MG63 (cell line): ENCODE data around the gene OR10A6. TPM values are rescaled to one million over a fixed set of nuclear protein-coding genes. Genes with fewer than 3 reads are reported as not detected.

Source experiments
- DNase-seq: peaks from one replicate; pipeline ENCODE4 v3.0.0-alpha.2; 2020
- H3K27me3 ChIP-seq: fragments of 250-450 bp; sonication (Bioruptor Pico); 2 replicates; pipeline ENCODE4 v1.5.1; 2020; ENCODE audit warnings: mild to moderate bottlenecking, moderate library complexity
- H3K36me3 ChIP-seq: fragments of 250-450 bp; sonication (Bioruptor Pico); 2 replicates; pipeline ENCODE4 v1.5.1; 2020; ENCODE audit warnings: mild to moderate bottlenecking, moderate library complexity
- H3K4me3 ChIP-seq: fragments of 250-450 bp; sonication (Bioruptor Pico); 2 replicates; pipeline ENCODE4 v1.5.1; 2020; ENCODE audit warnings: mild to moderate bottlenecking, moderate library complexity
- H3K9me3 ChIP-seq: fragments of 250-450 bp; sonication (Bioruptor Pico); 2 replicates; pipeline ENCODE4 v1.5.1; 2020; ENCODE audit warnings: mild to moderate bottlenecking, moderate library complexity
- total RNA-seq: library from RNA; depleted of rRNA; stranded (reverse); fragments of >200 nt; shearing (Covaris generic); gene quantifications from 2 replicates; pipeline ENCODE4 v1.2.3, GENCODE V29; 2014; ENCODE audit warnings: low replicate concordance

OR10A6 gene
- total RNA-seq, 1 experiment from 2014 or later, result not detected

DNA sequence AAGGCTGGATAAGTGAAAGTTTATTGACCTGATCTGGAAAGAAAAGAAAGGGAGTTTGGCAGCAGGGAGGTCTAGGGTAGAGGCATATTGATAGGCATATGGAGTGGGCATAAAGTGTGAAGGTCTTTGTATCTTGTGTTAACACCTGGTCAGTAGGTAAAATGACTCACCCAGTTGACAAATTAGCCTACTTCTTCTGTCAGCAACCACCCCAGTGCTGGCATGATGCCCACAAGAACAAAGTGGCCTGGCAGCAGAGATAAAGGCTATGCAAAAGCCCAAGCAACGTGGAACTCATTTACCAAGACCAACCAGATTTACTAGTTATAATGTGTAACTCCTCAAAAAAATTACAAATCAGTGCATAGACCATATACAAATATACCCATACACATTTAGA is 5.5 kb upstream of the OR10A6 start:
- H3K36me3 ChIP-seq, result no peaks in the 10 kb centered on the region
- no peak overlapping the region for H3K4me3 ChIP-seq
- DNase-seq, result no peak
- no peaks in the 10 kb centered on the region for H3K27me3 ChIP-seq
- H3K9me3 ChIP-seq, result peaks cover 2% of the 10 kb centered on the region; the same call in 1 of the 2 replicates

DNA sequence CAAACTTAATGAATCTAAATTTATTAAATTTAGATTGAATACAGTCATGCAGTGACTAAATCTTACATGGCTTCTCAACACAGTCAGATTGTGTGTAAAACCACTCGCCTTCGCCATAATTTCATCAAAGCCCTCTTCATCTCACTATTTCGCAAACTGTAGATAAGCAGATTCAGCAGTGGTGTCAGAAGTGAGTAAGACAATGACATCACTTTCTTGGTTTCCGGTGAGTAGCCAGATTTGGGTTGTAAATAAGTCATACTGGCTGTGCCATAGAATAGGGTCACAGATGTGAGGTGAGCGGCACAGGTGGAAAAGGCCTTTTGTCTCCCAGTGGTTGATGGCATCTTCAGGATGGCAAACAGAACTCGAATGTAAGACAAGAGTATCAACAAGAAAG is 3.4 kb downstream of the OR10A6 start:
- no peak for DNase-seq
- Histone ChIP-seq H3K36me3 (no peaks in the 10 kb centered on the region), H3K9me3 (no peaks in the 10 kb centered on the region), H3K27me3 (no peaks in the 10 kb centered on the region), H3K4me3 (no peak overlapping the region)

DNA sequence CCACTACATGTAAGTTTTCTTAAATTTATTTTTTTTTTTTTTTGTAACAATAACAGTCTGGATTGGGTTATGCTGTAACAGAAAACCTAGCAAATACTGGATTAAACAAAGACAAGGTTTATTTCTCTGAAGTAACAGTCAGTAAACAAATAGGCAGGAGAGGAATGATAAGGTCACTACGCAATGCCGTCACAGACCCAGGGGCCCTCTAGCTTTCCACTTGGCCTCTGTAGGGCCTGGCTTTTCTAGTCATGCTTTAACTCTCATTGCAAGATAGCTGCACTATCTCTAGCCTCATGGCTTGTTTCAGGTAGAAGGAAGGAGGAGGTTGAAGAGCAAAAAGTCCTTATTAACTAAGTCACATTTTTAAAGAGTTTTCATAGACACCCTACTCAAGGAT is 6.5 kb downstream of the OR10A6 start:
- no peaks in the 10 kb centered on the region for H3K27me3 ChIP-seq
- no peaks in the 10 kb centered on the region for H3K9me3 ChIP-seq
- H3K4me3 ChIP-seq, result no peak overlapping the region
- H3K36me3 ChIP-seq, result no peaks in the 10 kb centered on the region
- DNase-seq, result no peak

DNA sequence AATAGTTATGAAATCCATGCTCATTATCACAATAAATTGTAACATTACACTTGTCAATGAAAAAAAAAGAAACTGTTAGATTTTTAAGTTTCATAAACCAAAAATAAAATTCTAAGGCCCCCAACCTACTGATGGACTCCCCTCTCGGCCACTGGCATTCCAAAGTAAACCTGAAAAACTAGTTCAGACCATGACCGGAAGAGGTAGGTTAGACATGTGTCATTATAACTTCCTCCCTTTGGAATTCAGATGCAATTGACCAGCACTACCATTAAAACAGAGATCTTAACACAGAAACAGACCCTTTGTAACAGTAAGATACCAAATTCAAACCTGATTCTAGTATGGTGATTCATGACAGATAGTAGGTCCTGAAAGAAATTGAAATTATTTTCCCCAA is 12.9 kb downstream of the OR10A6 start:
- Histone ChIP-seq H3K27me3 (no peaks in the 10 kb centered on the region), H3K9me3 (no peaks in the 10 kb centered on the region), H3K36me3 (no peaks in the 10 kb centered on the region), H3K4me3 (no peak overlapping the region)
- DNase-seq, result no peak

DNA sequence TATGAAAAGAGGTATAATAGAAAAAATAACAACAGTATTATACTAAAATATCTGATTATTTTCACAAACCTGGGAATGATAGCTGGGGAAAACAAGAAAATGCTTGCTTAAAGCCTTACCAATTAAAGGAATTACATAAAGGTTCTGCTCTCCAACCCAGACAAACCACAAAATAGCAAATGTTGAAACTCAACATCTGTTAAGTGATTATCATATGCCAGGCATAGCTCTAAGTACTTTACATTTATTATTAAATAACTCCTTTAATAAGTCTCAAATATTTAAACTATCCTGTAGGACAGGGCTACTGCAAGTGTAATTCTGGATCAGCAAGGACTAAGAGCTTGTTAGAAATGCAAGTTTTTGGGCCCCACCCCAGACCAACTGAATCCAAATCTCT is 20.1 kb downstream of the OR10A6 start:
- H3K27me3 ChIP-seq, result no peaks in the 10 kb centered on the region
- no peaks in the 10 kb centered on the region for H3K9me3 ChIP-seq
- no peak for DNase-seq
- H3K36me3 ChIP-seq, result no peaks in the 10 kb centered on the region
- no peak overlapping the region for H3K4me3 ChIP-seq

DNA sequence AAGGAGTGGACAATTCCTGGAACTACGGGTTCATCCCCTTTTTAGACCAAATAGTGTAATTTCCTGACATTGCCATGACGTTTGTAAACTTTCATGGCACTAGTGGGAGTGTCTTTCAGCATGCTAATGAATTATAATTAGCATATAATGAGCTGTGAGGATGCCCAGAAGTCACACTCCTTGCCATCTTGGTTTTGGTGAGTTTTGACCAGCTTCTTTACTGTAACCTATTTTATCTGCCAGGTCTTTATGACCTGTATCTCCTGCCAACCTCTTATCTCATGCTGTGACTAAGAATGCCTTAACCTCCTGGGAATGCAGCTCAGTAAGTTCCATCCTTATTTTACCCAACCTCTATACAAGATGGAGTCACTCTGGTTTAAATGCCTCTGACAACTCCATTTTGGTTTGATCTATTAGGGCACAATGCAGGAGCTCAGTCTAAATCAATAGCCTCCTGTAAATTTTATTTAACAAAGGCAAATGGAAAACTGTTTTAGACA is 20.7 kb downstream of the OR10A6 start:
- Histone ChIP-seq H3K27me3 (no peaks in the 10 kb centered on the region), H3K9me3 (no peaks in the 10 kb centered on the region), H3K36me3 (no peaks in the 10 kb centered on the region), H3K4me3 (no peak overlapping the region)
- DNase-seq, result no peak

DNA sequence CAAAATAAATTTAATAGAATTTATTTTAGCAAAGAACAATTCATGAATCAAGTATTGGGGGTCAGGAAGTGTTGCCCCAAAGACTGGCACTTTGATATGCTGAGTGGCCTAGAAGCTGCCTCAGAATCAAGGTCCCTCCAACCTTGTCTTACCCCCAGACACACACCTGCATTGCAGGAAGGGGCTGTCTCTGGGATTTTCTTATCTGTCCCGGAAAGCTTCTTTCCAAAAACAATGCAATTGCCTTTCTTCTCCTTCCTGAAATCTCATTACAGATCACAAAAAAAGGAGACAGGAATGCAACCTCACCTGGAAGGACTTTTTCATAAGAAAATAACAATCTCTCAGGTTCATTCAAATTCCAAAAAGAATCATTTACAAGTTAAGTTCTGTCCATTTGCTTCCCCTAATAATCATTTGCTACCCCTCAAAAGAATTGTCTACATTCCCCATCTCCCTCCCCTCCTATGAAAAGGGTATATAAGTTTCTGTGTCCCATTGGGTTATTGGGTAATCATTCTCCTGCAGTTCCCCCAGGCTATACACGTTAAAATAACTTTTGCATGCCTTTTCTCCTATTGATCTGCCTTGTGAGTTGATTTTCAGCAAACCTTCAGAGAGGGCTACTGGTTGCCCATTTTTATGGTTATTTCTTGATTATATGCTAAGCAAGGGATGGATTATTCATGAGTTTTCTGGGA is 21.3 kb downstream of the OR10A6 start:
- Histone ChIP-seq H3K9me3 (no peaks in the 10 kb centered on the region), H3K4me3 (no peak overlapping the region), H3K36me3 (no peaks in the 10 kb centered on the region), H3K27me3 (no peaks in the 10 kb centered on the region)
- no peak for DNase-seq

DNA sequence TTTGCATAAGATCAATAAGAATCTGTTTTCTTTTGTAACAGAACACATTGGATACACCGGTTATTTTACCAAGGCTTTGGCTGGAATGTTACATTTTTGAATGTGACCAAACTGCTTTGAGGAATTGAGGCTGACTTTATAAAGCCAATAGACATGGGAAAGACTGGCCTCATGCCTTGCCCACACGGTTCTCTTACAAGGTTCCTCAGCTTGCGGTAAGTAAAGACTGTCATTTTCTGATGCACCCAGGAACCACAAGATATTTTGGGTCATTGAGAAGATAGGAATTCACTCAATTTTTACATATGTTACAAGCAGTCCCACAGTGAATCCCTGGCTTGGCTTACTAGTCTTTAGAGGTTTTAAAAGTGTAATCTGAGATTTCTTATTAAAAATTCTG is 23.9 kb downstream of the OR10A6 start:
- no peaks in the 10 kb centered on the region for H3K36me3 ChIP-seq
- DNase-seq, result no peak
- H3K27me3 ChIP-seq, result no peaks in the 10 kb centered on the region
- H3K9me3 ChIP-seq, result no peaks in the 10 kb centered on the region
- no peak overlapping the region for H3K4me3 ChIP-seq

DNA sequence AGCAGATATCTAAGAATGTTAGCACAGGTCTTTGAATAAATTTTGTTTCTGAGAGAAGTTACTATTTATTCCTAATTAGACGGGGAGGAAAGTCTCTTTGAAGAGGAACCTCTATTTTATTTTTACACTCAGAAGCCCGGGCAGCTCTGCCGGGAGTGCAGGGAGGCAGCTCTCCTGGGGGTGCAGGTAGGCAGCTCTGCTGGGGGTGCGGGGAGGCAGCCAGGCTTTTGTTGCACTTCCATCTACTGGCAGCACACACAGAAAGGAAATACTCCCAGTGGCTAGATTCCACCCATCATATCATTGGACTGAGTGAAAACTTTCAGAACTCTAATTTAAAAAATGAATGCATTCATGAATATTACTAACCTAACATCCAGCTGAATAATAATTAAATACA is 24.6 kb downstream of the OR10A6 start:
- no peak for DNase-seq
- H3K36me3 ChIP-seq, result no peaks in the 10 kb centered on the region
- no peaks in the 10 kb centered on the region for H3K27me3 ChIP-seq
- no peaks in the 10 kb centered on the region for H3K9me3 ChIP-seq
- H3K4me3 ChIP-seq, result no peak overlapping the region

DNA sequence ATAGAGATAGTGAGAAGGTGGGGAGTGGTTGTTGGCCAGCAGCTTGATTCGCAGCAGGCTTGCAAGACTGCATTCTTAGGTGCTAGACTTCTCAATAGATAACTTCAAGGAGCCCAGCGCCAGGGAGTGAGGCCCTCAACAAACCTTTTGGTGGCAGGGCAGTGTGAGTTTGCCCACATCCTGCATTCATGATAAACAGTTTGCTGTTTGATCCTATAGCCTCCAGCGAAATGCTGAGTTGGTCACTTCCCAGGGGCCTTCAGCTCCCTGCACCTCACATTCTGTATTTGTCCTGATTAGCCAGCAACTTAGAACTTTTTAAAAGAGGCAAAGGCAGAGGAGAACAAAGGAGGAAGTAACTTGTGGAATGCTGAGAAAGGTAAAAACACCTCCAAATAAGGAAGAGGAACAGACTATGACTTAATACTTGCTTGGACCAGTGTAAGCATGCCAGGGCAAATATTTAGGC is 25.1 kb downstream of the OR10A6 start:
- Histone ChIP-seq H3K4me3 (no peak overlapping the region), H3K36me3 (no peaks in the 10 kb centered on the region), H3K27me3 (no peaks in the 10 kb centered on the region), H3K9me3 (no peaks in the 10 kb centered on the region)
- no peak for DNase-seq

DNA sequence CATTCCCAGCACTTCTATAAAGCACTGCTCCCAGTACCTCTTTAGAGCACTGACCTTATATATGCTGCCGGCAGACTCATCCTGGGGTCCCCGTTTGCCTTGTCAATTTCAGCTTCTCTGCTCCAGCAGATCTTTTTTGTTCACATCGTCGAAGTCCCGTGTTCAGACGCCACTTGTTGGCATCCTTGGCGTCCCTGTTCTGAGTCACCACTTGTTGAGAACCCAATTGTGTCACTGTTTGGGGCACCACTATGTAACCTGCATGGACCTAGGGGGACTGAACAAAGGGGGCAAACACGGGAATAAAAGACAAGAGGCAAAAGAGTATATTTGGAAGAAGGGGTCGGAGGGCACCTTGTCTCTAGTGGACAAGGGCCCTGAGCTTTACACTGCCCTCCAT is 25.5 kb downstream of the OR10A6 start:
- DNase-seq, result no peak
- no peaks in the 10 kb centered on the region for H3K36me3 ChIP-seq
- no peaks in the 10 kb centered on the region for H3K9me3 ChIP-seq
- no peaks in the 10 kb centered on the region for H3K27me3 ChIP-seq
- no peak overlapping the region for H3K4me3 ChIP-seq

DNA sequence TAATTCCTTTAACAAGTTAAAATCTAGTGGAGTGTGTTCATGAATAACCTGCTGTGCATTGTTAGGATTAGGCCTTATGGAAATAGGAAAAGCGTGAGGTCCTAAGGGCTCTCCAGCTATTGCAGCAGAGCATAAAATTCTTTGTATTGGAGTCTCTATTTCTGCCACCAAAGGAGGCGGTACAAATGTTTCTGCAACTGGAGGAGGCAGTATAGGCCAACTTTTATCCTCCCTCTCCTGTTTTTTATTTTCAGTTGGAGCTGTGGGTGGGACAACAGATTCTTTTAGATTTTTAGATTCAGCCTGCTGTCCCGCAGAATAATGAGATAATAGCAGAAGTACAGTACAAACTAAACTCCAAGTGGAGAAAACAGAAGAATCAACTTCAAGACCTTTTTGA is 26.2 kb downstream of the OR10A6 start:
- Histone ChIP-seq H3K9me3 (no peaks in the 10 kb centered on the region), H3K27me3 (no peaks in the 10 kb centered on the region), H3K4me3 (no peak overlapping the region), H3K36me3 (no peaks in the 10 kb centered on the region)
- no peak for DNase-seq

DNA sequence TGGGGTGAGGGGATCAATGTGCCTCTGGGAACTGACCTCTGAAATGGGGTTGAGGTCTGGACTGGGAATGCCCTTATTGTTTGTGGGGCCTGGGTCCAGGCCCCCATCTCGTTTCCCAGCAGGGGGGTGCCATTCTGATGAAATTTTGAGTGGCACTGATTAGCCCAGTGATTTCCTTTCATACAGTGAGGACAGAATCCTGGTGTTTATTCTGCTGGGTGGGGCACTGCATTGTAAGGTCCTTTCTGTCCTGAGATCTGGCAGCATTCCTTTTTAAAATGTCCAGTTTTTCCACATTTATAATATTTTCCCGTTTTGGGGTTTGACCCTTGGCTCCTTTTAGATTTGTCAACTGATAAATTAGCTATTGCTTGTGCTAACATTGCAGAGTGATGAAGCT is 27.1 kb downstream of the OR10A6 start:
- DNase-seq, result no peak
- no peak overlapping the region for H3K4me3 ChIP-seq

DNA sequence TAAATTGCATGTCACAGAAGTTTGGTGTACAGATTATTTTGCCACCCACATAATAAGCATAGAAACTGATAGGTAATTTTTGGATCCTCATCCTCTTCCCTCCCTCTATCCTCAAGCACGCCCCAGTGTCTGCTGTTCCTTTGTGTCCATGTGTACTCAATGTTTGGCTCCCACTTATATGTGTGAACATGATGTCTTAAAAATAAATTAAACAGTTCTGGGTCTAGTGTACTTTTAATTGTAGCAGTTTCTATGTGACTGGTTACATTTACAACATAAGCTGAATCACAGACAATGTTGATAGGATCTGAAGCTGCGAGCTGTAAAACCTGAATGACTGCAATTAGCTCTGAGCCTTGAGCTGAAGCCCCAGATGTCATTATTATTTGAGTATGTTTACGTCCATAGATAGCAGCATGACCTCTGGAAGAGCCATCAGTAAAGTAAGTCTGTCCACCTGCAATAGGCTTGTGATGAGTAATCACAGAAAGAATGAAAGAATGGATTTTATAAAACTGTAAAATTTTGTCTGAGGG is 29.7 kb downstream of the OR10A6 start:
- no peaks in the 10 kb centered on the region for H3K36me3 ChIP-seq
- DNase-seq, result no peak
- no peaks in the 10 kb centered on the region for H3K27me3 ChIP-seq
- H3K4me3 ChIP-seq, result no peak overlapping the region
- H3K9me3 ChIP-seq, result peaks cover 3% of the 10 kb centered on the region; the same call in 1 of the 2 replicates

More for the DNA sequence above, 27.1 kb downstream of the OR10A6 start:
- H3K9me3 ChIP-seq, result peaks cover 3% of the 10 kb centered on the region; the same call in 1 of the 2 replicates
- no peaks in the 10 kb centered on the region for H3K27me3 ChIP-seq
- no peaks in the 10 kb centered on the region for H3K36me3 ChIP-seq

DNA sequence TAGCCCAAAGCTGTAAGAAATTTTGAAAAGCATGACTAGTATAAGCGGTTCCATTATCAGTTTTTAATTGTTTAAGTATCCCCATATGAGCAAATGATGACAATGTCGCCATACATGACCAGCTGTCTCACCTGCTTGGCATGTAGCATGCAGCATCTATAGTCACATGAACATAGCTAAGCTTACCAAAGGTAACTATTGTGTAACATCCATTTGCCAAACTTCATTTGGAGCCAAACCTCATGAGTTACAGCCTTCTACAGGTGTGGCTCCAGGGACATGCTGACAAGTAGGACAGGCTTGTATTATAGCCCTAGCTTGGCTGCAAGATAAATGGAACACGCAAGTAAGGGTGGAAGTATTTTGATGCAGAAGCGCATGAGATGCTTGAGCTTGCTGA is 30.4 kb downstream of the OR10A6 start:
- no peaks in the 10 kb centered on the region for H3K27me3 ChIP-seq
- peaks cover 3% of the 10 kb centered on the region; the same call in 1 of the 2 replicates for H3K9me3 ChIP-seq
- H3K4me3 ChIP-seq, result no peak overlapping the region
- DNase-seq, result no peak
- no peaks in the 10 kb centered on the region for H3K36me3 ChIP-seq

DNA sequence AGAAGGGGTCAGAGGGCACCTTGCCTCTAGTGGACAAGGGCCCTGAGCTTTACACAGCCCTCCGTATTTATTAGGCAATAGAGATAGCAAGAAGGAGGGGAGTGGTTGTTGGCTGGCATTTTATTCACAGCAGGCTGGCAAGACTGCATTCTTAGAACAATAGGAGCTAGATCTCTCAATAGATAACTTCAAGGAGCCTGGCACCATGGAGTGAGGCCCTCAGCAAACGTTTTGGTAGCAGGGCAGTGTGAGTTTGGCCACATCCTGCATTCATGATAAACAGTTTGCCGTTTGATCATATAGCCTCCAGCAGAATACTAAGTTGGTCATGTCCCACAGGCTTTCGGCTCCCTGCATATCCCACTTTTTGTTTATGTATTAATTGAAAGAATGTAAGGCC is 31.6 kb downstream of the OR10A6 start:
- H3K9me3 ChIP-seq, result peaks cover 3% of the 10 kb centered on the region; the same call in 1 of the 2 replicates
- H3K36me3 ChIP-seq, result no peaks in the 10 kb centered on the region
- H3K4me3 ChIP-seq, result no peak overlapping the region
- H3K27me3 ChIP-seq, result no peaks in the 10 kb centered on the region
- no peak for DNase-seq

DNA sequence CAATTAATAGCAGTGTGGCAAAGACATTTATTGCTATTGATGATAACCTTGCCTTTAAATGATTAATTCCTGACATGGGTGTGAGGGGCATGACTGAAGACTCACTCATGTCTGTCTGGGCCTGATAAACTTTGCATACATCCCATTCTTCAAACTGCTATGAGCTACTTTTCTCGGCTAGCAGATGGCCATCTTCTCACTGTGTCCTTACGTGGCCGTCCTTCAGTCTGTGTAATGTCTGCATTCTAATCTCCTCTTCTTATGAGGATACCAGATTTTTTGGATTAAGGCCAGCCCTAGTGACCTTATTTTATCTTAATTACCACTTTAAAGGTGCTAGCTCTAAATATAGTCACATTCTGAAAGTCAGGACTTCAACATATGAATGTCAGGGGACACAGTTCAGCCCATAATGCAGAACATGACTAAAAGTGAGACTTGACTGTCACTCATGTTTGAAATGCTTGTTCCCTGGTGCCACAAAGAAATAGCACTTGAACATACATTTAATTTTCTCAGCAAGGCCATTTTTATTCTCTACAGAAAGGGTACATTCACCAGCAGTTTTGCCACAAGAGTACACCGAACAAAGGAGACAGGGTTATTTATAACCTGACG is 32.3 kb downstream of the OR10A6 start:
- Histone ChIP-seq H3K36me3 (no peaks in the 10 kb centered on the region), H3K9me3 (peaks cover 3% of the 10 kb centered on the region; the same call in 1 of the 2 replicates), H3K4me3 (no peak overlapping the region), H3K27me3 (no peaks in the 10 kb centered on the region)
- DNase-seq, result no peak
